ENCODE data around the gene PPP1R18.

PPP1R18 gene

DNA sequence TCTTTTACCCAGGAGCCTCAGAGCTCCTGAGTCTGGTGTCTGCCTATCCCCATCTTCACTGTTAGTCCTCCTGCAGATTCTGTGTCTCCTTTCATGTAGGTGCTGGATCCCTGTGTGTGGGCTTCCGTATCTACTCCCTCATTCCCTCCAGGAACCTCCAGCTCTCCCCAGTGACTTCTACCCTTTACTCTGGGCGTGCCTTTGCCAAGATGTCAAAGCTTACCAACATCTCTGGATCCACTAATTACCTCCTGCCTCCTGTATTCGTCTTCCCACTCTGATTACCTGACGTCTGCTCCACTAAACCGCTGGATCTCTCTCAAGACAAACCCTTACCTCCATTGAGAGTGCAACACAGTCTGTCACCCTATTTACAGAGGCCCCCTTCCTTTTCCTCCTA is 41.7 kb downstream of the PPP1R18 start:
- H3K4me3 ChIP-seq (ENCODE audit: control insufficient read depth, low read depth, low read length) = no peak overlapping the region
- DNase-seq (ENCODE audit: low read depth) = no peak

DNA sequence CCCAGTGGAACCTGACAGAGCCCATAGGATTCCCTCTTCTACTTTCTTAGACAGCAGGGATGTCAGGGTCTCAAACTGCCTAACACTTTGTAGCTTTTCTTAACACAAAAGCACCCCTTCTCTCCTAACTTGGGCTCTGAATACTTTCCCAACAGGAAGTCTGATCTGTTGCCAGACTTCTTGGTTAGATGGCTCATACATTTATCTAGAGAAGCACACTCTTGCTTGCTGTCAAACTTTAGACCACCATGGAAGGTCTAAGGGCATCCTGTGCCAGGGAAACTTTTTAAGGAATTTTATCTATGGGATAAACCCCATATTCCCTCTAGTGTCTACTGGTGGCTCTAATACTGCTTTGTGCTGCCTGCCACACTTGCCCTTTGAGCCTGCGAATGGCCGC is 42.8 kb downstream of the PPP1R18 start:
- no peak overlapping the region for H3K4me3 ChIP-seq (ENCODE audit: control insufficient read depth, low read depth, low read length)
- TF ChIP-seq, protein P1, sequence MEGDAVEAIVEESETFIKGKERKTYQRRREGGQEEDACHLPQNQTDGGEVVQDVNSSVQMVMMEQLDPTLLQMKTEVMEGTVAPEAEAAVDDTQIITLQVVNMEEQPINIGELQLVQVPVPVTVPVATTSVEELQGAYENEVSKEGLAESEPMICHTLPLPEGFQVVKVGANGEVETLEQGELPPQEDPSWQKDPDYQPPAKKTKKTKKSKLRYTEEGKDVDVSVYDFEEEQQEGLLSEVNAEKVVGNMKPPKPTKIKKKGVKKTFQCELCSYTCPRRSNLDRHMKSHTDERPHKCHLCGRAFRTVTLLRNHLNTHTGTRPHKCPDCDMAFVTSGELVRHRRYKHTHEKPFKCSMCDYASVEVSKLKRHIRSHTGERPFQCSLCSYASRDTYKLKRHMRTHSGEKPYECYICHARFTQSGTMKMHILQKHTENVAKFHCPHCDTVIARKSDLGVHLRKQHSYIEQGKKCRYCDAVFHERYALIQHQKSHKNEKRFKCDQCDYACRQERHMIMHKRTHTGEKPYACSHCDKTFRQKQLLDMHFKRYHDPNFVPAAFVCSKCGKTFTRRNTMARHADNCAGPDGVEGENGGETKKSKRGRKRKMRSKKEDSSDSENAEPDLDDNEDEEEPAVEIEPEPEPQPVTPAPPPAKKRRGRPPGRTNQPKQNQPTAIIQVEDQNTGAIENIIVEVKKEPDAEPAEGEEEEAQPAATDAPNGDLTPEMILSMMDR (conservative IDR thresholded peaks at IDR 0.05; ENCODE audit: control insufficient read depth, insufficient read depth, low read depth, low read length) = no peak
- no peak for DNase-seq (ENCODE audit: low read depth)

More for the DNA sequence above, 41.7 kb downstream of the PPP1R18 start:
- TF ChIP-seq, protein P1 (conservative IDR thresholded peaks at IDR 0.05; ENCODE audit: control insufficient read depth, insufficient read depth, low read depth, low read length) = no peak

DNA sequence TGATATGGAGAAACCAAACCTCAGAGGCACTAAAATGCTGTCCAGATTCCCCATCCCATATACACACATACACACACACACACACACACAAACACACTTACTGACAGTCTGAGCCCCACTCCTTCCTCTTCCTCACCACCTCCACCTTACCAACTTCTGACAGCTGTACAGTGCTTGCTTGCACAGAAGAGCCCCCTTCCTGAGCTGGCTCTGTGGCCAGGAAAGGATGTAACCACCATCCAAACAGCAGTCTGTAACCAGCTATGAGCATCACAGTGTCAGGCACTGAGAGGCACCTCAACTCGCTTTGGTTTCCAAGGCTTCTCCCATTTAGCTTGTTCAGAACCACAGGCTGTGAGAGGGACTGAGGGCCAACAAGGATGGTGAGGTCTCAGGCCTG is 45.4 kb downstream of the PPP1R18 start:
- TF ChIP-seq, protein P1 (conservative IDR thresholded peaks at IDR 0.05; ENCODE audit: control insufficient read depth, insufficient read depth, low read depth, low read length) = no peak
- no peak for DNase-seq (ENCODE audit: low read depth)
- H3K4me3 ChIP-seq (ENCODE audit: control insufficient read depth, low read depth, low read length) = no peak overlapping the region

DNA sequence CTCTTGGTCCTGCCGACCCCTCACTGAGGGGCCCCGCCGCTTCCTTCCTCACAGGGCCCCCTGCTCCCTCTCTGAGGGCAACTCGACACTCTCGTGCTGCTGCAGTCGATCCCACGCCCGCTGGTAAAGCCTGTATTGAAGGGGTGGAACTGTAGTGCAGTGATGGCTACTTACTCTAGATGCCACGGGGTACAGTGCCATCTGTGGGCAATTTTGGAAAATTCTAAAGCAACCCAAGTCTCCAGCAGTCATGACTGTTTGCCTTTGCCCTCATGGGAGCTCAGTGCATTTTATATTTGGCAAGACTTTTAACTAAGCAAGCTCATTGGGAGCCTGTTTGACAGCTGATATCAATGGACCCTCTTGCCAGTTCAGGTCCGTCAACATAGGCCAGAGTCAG is 46.0 kb downstream of the PPP1R18 start:
- DNase-seq (ENCODE audit: low read depth) = no peak
- no peak overlapping the region for H3K4me3 ChIP-seq (ENCODE audit: control insufficient read depth, low read depth, low read length)
- TF ChIP-seq, protein P1 (conservative IDR thresholded peaks at IDR 0.05; ENCODE audit: control insufficient read depth, insufficient read depth, low read depth, low read length) = no peak

DNA sequence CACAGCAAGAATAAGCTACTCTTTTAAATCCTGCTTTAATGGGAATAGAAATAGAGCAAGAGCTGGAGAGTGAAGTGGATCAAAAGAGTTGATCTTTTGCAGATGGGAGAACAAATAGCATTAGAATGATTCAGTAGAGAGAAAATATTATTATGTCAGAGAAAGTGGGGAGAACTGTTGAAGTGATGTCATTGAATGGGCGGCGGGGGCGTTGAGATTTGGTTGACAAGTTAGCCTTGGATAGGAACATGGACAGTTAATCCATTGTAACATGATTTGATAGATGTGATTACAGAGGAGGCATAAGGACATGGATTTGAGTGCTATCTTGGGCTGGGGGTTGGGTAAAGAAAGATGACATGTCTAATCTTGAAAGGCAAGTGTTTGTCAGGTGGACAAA is 50.6 kb downstream of the PPP1R18 start:
- no peak overlapping the region for H3K4me3 ChIP-seq (ENCODE audit: control insufficient read depth, low read depth, low read length)
- DNase-seq (ENCODE audit: low read depth) = no peak
- TF ChIP-seq, protein P1 (conservative IDR thresholded peaks at IDR 0.05; ENCODE audit: control insufficient read depth, insufficient read depth, low read depth, low read length) = no peak

DNA sequence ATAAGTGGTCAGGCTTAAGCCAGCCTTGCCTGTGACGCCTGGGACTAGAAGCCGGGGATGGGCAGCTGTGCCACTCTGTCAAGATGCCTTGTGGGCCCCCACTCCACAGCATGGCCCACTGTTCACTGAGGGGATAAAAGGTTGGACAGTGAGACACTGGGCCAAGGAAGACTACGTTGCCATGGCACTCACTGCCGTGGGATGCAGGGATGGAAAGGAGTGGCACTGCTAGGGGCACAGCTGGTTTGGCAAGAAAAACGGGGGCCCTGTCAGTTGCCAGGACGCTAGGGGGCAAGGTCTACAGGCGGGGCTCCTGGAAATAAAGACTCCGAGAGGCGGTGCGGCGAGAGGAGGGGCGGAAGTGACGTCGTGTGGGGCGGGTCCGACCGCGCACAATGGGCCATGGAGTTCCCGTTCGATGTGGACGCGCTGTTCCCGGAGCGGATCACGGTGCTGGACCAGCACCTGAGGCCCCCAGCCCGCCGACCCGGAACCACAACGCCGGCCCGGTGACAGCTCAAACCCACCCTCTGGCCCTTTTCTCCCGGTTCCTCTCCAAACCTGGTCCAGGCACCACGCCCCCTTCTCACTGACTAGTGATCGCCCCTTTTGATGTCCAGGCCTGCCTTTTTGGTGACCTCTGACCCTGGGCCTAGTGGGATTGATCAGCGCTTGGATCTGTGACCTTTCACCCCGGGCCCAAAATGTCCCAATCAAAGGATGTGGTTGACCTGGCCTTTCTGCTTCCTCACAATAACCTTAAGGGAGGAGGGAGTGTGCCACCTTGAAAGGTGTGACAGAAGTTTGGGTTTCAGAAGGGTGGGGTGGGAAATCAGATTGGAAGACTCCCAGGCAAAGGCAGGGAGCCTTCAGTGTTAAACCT is 59.7 kb downstream of the PPP1R18 start, which contains the start of gene ATAT1:
Gene ATAT1 (plus strand): TSS at position 391 of the 883 bp plus-strand sequence.
- peak; percentile 66 for DNase-seq (ENCODE audit: low read depth)
- peak within 1 kb of the TSS; percentile 62 for H3K4me3 ChIP-seq (ENCODE audit: control insufficient read depth, low read depth, low read length)
- TF ChIP-seq, protein P1 (conservative IDR thresholded peaks at IDR 0.05; ENCODE audit: control insufficient read depth, insufficient read depth, low read depth, low read length) = peak; percentile 32
